Epidermal melanocyte (primary cell): ENCODE measurements around the gene ASIC4.

Source experiments
- DNase-seq: peaks from one replicate; pipeline ENCODE4 v3.0.0; 2011; ENCODE audit warnings: low spot score; ENCODE audit not compliant: insufficient read length

ASIC4 gene

DNA sequence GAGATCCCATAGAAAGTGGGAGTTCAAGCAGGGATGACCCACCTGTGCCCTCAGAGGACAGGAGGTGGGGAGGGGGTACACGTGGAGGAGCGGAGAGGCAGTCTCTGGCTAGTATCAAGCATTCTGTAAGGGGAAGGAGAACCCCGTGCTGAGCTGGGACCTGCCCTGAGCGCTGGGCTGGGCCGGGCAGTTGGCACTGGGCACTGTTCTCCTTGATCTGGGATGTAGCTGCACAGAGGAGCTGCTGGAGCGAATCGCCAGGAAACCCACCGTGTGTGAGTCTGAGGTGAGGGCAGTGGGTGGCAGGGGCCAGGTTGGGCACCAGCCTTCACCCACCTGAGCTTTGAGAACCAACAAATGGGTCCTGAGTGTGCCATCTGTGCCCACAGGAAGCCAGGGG is 35.4 kb upstream of the ASIC4 start:
- no peak for DNase-seq

DNA sequence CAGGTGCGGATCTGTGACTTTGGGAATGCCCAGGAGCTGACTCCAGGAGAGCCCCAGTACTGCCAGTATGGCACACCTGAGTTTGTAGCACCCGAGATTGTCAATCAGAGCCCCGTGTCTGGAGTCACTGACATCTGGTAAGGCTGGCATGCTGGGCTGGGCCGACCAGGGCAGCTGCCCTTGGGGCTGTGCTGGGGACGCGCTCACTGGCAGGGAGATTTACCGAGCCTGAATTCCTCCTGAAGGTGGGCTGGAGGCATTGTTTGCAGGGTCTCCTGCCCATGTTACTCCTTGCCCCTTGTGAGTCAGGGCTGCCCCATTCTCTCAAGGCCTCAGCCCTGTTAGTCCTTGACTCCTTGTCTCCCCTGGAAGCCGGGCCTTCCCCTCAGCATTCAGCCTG is 34.3 kb upstream of the ASIC4 start:
- no peak for DNase-seq

GRCh38 chr2:219482674-219483405 is 31.4 kb upstream of the ASIC4 start:
- DNase-seq = no peak

GRCh38 chr2:219483451-219484342 is 30.6 kb upstream of the ASIC4 start:
- DNase-seq = no peak

- DNase-seq = peak; percentile 30
These were observed 29.7 kb upstream of the ASIC4 start for GRCh38 chr2:219484343-219485200.

- no peak for DNase-seq
These were observed 29.1 kb upstream of the ASIC4 start for GRCh38 chr2:219485201-219485580.

DNA sequence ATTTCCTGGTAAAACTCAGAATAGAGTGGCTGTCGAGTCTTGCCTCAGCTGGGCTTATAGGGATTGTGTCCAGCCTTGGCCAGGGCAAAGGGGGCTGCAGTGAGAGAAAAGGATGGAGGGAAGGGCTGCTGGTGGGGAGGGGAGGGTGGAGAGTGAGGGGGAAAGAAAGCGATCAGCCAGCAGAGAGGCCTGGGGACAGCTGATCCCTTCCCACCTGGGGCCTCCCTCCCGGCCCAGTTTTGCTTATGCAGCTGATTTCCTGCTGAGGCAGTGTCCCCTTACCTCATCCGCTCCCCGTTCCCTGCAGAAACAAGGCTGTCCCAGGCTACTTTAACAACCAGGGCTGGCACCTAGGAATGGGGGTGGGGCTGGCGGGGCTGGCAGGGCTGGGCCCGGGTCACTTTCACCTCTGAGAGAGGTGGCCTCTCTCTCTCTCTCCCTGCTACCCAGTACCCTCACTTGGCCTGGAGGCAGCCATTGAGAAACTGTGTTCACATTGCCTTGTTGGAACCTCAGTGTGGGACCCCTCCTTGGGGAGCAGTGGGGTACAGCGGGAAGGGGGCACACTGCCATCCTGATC is 27.8 kb upstream of the ASIC4 start:
- no peak for DNase-seq

DNA sequence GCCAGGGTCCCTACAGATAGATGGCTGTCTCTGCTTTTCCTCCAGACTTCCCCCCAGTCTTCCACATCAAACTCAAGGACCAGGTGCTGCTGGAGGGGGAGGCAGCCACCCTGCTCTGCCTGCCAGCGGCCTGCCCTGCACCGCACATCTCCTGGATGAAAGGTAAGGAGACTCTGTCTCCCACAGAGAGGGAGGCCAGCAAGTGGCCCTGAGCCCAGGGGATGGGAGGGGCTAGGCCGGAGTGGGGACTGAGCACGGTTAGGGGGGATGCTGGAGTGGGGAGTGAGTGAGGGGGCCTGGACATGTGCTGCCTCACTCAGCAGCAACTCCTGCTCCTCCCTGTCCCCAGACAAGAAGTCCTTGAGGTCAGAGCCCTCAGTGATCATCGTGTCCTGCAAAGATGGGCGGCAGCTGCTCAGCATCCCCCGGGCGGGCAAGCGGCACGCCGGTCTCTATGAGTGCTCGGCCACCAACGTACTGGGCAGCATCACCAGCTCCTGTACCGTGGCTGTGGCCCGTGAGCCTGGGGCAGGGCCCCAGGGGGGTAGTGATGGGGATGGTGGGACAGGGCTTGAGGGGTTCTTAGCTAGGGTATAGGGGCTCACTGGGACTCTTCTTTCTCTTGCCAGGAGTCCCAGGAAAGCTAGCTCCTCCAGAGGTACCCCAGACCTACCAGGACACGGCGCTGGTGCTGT is 26.0 kb upstream of the ASIC4 start:
- DNase-seq = no peak

DNA sequence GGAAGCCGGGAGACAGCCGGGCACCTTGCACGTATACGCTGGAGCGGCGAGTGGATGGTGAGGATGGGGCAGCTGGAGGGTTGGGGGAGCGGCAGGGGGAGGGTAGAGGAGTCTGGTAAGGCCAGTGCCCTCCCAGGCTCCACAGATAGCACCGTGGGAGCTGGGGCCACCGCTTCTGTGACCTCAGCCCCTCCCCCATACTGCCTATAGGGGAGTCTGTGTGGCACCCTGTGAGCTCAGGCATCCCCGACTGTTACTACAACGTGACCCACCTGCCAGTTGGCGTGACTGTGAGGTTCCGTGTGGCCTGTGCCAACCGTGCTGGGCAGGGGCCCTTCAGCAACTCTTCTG is 25.5 kb upstream of the ASIC4 start:
- no peak for DNase-seq

GRCh38 chr2:219489315-219489714 is 25.0 kb upstream of the ASIC4 start:
- no peak for DNase-seq

GRCh38 chr2:219490186-219490585 is 24.1 kb upstream of the ASIC4 start:
- DNase-seq = no peak

DNA sequence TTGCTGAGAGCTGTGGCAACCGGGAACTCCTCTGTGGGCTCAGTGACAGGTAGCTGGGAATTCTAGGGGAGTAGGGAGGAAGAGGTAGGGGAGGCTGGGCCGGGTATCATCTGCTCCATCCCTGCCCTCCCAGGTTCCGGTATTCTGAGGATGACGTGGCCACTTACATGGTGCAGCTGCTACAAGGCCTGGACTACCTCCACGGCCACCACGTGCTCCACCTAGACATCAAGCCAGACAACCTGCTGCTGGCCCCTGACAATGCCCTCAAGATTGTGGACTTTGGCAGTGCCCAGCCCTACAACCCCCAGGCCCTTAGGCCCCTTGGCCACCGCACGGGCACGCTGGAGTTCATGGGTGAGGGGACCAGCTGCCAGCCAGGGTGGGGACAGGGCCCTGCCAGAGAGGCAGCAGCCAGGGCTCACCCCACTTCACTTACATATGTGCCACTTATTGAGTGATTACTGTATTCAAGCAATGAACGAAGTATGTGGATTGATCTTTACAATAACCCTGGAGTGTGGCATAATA is 23.6 kb upstream of the ASIC4 start:
- no peak for DNase-seq

DNA sequence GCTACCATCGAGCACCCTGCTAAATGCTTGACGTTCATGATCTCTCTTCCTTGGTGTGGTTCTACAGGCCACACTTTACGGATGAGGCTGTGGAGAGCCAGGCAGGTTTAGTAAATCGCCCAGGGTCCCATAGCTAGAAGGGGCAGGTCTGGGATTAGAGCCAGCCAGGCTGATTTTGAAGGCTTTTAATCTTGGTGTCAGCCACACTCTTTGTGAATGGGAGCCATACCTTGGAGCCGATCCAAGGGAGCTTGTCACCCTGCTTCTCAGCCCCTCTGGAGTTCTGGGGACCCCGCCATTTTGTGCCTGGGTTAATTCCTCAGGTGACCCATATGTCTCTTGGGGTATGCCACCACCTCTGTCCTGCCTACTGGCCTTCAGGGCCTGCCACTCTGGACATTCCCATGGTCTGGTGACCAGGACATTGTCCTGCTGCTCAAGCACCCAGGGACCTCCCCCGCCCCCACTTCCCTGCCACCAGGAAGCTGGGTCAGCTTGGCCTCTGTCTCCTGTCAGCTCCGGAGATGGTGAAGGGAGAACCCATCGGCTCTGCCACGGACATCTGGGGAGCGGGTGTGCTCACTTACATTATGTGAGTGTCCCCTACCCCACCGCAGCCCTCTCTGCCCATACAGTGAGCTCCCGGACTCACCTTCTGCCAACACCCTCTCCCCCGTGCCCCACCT is 22.9 kb upstream of the ASIC4 start:
- DNase-seq = no peak

GRCh38 chr2:219492575-219492974 is 21.7 kb upstream of the ASIC4 start:
- no peak for DNase-seq

DNA sequence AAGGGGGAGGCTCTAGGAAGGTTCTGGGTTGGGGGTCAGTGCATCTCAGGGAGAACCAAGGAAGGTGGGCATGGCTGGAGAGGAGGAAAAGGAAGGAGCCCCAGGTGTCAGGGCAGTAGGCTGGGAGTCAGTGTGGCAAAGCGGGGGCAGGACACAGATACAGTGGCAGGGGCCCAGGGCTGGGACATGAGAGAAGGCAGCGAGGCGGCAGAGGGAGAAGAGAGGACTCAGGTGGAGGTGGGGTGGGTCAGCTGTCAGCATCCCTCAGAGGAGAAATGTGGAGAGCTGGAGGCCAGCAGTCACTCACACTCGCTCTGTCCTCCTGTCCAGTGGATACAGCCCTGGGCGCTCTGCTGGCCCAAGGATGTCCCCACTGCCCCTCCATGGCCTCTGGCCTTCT is 21.2 kb upstream of the ASIC4 start:
- DNase-seq = no peak

GRCh38 chr2:219494952-219495530 is 19.2 kb upstream of the ASIC4 start:
- no peak for DNase-seq

DNA sequence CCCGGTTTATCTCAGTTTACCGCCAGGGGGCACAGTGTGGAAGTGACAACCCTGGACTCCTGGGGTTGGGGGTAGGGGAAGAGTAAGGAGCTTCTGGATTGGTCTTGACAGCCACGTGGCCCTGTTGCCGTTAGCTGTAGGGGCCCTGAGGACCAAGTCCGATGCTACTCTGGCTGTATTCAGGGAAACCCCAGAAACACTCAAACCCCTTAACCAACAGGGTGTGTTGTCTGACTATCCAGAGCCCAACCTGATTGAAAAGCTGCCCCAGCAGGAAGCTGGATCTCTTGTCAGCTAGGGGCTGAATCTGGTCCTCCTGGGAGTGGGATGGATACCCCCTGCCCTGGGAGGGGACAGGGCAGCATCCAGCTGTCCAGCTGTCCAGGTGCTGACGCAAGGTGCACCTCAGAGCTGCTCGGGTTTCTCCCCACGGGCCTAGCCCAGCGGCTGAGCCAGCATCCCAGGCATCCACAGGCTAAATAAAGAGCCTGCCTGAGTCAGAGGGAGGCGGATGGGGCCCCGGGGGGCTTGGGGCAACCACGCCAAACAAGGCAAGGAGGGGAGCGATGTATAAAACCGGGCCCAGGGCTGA is 18.7 kb upstream of the ASIC4 start:
- DNase-seq = peak; percentile 89

DNA sequence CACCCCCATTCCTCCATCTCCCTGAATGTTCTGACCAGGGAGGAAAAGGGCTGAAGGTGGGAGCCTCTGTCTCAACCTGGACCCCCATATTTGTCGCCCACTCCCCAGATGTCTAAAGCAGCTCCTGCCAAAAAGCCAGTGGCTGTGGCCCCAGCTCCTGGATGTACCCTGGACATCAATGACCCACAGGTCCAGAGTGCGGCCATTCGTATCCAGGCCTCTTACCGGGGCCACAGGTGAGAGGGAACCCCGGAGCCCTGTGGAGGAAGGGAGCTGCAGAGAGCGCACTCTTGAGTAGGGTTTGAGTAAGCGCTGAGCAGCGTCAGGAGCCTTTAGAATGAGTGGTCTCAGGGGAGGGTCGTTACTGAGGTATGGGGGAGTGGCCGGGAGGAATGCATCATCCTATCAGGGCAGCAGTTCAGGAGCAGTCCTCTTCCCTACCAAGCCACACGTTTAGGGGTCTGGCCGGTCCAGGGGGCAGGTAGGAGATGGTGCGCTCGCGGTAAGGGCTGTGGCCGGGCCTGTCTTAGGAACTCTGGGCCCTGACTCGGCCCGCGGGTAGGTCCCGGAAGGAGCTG is 17.9 kb upstream of the ASIC4 start:
- no peak for DNase-seq
